RWPE1 (cell line): ENCODE results near the gene ARHGAP24.

Experiments used
- CTCF ChIA-PET: fragments of 350-600 bp; sonication (Branson Sonifier 250); formaldehyde crosslinking; extraction: SDS; loops from one replicate; lab custom pipeline; 2021; lab: Yijun Ruan, JAX
- POLR2A ChIA-PET: fragments of 400-600 bp; formaldehyde crosslinking; extraction: SDS; loops from one replicate; lab custom pipeline; 2020; ENCODE audit warnings: antibody characterized with exemption; ENCODE audit not compliant: low non-redundant PET; lab: Yijun Ruan, JAX
- DNase-seq: peaks from one replicate; pipeline ENCODE4 v3.0.0; 2012; ENCODE audit warnings: low spot score
- H3K27ac ChIP-seq: fragments of 450-650 bp; 2 replicates; pipeline ENCODE4 v1.5.1; 2017
- TF ChIP-seq, protein P1 (sequence below): fragments of 450-650 bp; conservative IDR thresholded peaks from 2 replicates; pipeline ENCODE4 v1.5.1; 2017; ENCODE audit warnings: low read depth, mild to moderate bottlenecking

ARHGAP24 gene

DNA sequence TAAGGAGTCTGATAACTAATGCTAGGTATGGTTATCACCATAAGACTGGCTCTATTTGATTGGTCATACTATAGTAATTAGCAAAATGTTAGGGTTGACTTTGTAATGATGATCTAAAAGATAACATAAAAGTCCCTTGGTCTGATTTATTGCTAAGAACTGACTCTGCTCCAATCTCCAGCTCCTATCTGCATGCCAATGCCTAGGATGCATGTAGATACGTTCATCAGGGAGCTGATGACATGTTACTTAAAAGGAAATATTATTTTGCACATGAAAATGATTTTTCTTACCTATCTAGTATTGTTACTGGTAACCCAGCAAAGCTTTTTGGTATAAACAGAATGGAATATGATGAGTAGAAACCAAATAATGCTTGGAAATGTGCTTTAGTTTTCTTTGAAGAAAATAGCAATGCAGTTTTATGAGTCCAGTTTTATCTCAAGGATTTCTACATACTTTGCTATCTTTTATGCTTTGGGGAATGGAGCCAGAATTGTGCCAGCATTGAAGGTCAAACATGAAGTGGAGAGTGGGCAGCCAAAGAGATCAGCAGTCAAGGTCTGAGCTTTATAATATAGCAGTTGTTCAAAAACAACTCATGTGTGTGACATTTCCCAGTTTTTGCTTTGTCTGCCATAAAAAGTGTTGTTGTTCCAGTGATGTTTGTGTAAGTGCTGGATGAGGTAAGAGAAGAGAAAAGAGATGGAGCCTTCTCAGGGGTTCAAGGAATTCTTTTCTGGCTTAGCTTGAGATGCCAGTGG is 121.0 kb downstream of the ARHGAP24 start:
- TF ChIP-seq, protein P1, sequence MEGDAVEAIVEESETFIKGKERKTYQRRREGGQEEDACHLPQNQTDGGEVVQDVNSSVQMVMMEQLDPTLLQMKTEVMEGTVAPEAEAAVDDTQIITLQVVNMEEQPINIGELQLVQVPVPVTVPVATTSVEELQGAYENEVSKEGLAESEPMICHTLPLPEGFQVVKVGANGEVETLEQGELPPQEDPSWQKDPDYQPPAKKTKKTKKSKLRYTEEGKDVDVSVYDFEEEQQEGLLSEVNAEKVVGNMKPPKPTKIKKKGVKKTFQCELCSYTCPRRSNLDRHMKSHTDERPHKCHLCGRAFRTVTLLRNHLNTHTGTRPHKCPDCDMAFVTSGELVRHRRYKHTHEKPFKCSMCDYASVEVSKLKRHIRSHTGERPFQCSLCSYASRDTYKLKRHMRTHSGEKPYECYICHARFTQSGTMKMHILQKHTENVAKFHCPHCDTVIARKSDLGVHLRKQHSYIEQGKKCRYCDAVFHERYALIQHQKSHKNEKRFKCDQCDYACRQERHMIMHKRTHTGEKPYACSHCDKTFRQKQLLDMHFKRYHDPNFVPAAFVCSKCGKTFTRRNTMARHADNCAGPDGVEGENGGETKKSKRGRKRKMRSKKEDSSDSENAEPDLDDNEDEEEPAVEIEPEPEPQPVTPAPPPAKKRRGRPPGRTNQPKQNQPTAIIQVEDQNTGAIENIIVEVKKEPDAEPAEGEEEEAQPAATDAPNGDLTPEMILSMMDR, result no peak
- POLR2A ChIA-PET, result no interaction called here
- no peak for DNase-seq
- H3K27ac ChIP-seq, result no peak overlapping the region
- CTCF ChIA-PET, result no interaction called here

DNA sequence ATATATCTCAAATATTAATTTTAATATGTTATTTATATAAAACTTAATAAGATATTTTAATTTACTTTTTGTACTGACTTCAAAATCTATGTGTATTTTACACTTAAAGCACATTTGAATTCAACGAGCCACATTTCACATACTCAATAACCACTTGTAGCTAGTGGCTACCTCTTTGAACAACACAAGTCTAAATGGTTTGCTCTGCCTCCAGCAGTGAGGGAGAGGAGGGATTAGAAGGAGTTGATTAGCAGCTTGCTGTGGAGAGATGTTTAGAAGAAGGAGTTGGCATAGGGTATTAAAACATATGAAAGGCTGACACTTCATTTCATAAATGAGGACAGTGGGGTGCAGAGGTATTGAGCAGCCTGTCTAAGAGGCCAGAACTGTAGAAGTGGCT is 124.0 kb downstream of the ARHGAP24 start:
- ChIA-PET CTCF (no interaction called here), POLR2A (no interaction called here)
- TF ChIP-seq, protein P1, result no peak
- DNase-seq, result no peak
- H3K27ac ChIP-seq, result no peak overlapping the region

DNA sequence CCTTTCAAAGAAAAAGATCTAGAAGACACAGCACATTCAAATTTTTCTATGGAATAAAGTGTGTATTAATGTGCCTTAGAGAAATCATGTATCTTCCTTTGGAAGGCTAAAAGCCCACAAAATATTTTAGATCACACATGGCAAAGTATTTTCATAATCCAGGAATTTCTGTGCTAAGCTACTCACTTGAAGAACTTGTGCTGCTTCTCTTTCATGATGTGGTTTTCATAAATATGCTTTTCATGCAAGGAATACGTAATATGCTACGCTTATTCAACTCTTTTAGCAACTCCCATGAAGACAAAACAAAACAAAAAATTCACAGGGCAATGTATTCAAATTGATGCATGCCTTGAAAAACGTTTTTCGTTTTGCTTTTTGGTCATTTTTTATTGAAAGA is 125.6 kb downstream of the ARHGAP24 start:
- no peak for DNase-seq
- POLR2A ChIA-PET, result no interaction called here
- TF ChIP-seq, protein P1, result no peak
- H3K27ac ChIP-seq, result no peak overlapping the region
- CTCF ChIA-PET, result interaction anchor here (0.6 kb wide), 1 partner anchor 63 kb away, joined by 4 read pairs; no protein-coding TSS in a partner anchor

DNA sequence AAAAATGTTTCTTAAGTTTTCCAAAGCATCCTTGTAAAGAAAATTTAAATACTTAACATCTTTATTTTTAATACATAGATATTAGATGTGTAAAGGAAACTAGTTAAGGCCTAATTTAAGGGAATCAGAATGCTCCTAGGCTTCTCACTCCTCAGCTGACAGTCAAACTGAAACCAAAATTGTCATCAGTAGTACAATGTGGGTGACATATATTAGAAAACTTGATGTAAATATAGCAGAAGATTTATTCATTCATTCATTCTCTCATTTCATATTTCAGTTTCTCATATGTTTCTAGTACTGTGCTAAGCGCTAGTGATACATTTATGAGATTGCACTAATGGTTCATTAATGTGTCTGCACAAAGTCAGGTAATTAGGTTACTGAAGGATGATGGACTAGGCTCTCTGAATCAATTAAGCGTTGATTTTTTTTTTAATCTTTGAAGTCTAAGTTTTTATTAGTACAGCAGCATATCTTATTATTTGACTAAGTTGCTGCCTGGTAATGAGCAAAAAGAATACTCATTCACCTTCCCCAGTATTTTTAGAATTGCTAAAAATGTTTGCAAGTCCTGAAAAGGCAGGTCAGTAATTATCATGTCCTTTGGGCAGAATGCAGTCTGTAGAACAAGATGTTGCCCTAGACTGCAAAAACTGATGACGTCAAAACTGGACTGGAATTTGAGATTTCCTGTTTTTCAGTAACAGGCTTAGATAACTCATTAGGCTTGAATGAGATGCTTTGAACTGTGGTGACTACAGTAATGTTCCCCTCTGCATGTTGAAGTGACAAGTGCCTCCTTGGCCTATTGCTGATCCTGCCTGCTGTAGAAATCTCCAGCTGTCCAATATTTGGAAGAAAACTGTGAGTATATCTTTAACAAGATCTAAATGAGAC is 128.7 kb downstream of the ARHGAP24 start:
- TF ChIP-seq, protein P1, result no peak
- H3K27ac ChIP-seq, result no peak overlapping the region
- POLR2A ChIA-PET, result no interaction called here
- no peak for DNase-seq
- CTCF ChIA-PET, result no interaction called here

DNA sequence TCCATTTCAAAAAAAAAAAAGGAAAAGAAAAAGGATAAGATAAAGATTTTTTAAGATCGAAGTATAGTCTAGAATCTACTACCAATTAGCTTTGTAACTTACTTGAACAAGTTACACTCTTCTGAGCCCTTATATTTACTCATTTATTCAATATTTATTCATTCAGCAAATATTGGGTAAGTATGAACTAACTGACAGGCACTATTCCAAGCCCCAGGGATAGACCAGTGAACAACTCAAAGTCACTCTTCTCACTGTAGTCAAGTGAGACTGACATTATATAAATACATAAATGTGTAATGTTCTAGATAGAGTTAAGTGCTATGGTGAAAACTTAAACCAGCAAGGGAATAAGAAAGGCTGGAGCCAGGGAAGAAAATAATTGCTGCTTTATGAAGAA is 131.6 kb downstream of the ARHGAP24 start:
- no peak for DNase-seq
- ChIA-PET CTCF (no interaction called here), POLR2A (no interaction called here)
- TF ChIP-seq, protein P1, result no peak
- no peak overlapping the region for H3K27ac ChIP-seq

DNA sequence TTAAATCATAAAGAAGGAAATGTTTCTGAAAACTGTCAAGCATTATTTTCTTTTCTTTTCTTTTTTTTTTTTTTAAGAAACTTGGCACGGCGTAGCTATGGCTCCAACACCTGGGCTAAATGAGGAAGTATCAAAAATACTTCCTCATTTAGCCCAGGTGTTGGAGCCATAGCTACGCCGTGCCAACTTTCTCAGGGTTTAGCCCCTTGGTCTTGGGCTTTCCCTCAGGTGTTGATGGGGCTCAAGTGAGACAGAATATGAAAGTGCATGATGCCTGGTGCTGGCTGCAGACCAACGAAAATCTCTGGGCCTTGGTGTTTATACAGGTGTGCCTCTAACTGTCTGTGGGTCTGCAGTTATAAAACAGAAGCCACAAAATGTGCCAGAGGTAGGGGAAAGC is 132.7 kb downstream of the ARHGAP24 start:
- ChIA-PET CTCF (no interaction called here), POLR2A (no interaction called here)
- TF ChIP-seq, protein P1, result no peak
- no peak for DNase-seq
- no peak overlapping the region for H3K27ac ChIP-seq
